ENCODE results near the gene PUS1. TPM values are rescaled to one million over a fixed set of nuclear protein-coding genes. Genes with fewer than 3 reads are reported as not detected.
"Not testable (repeated sequence)": the region's sequence is repeated elsewhere in the genome, so short reads cannot be mapped to it uniquely, and the experiment has no call there.

PUS1 gene
- polyA plus RNA-seq (2011; rRNA removed): 11.4 and 13.7 TPM in 2 replicates
- polyA minus RNA-seq (2011; rRNA and poly(A)+ RNA removed): 10.5 and 15.2 TPM in 2 replicates

GRCh38 chr12:131928711-131929580, at the start of gene PUS1:
Gene PUS1 (plus strand): TSS chr12:131929276. CDS start chr12:131929723, 447 bp downstream.
- peaks cover 12% of the 10 kb centered on the region; the same call in 1 of the 2 replicates for H3K9me3 ChIP-seq (ENCODE audit: control insufficient read depth, insufficient read depth, low read length)
- H3K27ac ChIP-seq (ENCODE audit: low read depth, low read length): peak within 1 kb of the TSS; percentile 21
- peak; percentile 87 for DNase-seq (ENCODE audit: low read depth, low spot score)
- TF ChIP-seq CTCF (IDR thresholded peaks at IDR 0.05; ENCODE audit: low read depth, low read length): no peak
- POLR2A ChIA-PET: interaction anchor here (0.6 to 0.8 kb wide), 2 partner anchors 32 to 43 kb away, joined by 3 to 4 read pairs; no protein-coding TSS in a partner anchor
- H3K27me3 ChIP-seq (ENCODE audit: control insufficient read depth, insufficient read depth, low read length): no peaks in the 10 kb centered on the region
- peak within 1 kb of the TSS; percentile 90 for H3K4me3 ChIP-seq (ENCODE audit: low read depth, low read length)
- CTCF ChIA-PET: no interaction called here

- TF ChIP-seq CTCF (IDR thresholded peaks at IDR 0.05; ENCODE audit: low read depth, low read length): no peak
- CTCF ChIA-PET: no interaction called here
- H3K9me3 ChIP-seq (ENCODE audit: control insufficient read depth, insufficient read depth, low read length): peaks cover 3% of the 10 kb centered on the region
- peaks cover 17% of the 10 kb centered on the region for H3K27me3 ChIP-seq (ENCODE audit: control insufficient read depth, insufficient read depth, low read length)
- no peak for DNase-seq (ENCODE audit: low read depth, low spot score)
- no peak overlapping the region for H3K27ac ChIP-seq (ENCODE audit: low read depth, low read length)
- H3K4me3 ChIP-seq (ENCODE audit: low read depth, low read length): no peak overlapping the region
- POLR2A ChIA-PET: interaction anchor here (1.8 kb wide), 1 partner anchor 14 kb away, joined by 6 read pairs; no protein-coding TSS in a partner anchor
Measured at GRCh38 chr12:131882804-131883520, 46.1 kb upstream of the PUS1 start.

GRCh38 chr12:131883521-131883900, 45.6 kb upstream of the PUS1 start:
- no peak for TF ChIP-seq CTCF (IDR thresholded peaks at IDR 0.05; ENCODE audit: low read depth, low read length)
- H3K4me3 ChIP-seq (ENCODE audit: low read depth, low read length): no peak overlapping the region
- peaks cover 13% of the 10 kb centered on the region for H3K27me3 ChIP-seq (ENCODE audit: control insufficient read depth, insufficient read depth, low read length)
- no peak for DNase-seq (ENCODE audit: low read depth, low spot score)
- ChIA-PET POLR2A (interaction anchor here (1.8 kb wide), 1 partner anchor 13 kb away, joined by 6 read pairs; no protein-coding TSS in a partner anchor), CTCF (no interaction called here)
- H3K9me3 ChIP-seq (ENCODE audit: control insufficient read depth, insufficient read depth, low read length): peaks cover 3% of the 10 kb centered on the region
- H3K27ac ChIP-seq (ENCODE audit: low read depth, low read length): no peak overlapping the region

- H3K27me3 ChIP-seq (ENCODE audit: control insufficient read depth, insufficient read depth, low read length); DNase-seq (ENCODE audit: low read depth, low spot score); H3K4me3 ChIP-seq (ENCODE audit: low read depth, low read length); H3K27ac ChIP-seq (ENCODE audit: low read depth, low read length); POLR2A ChIA-PET; CTCF ChIA-PET; H3K9me3 ChIP-seq (ENCODE audit: control insufficient read depth, insufficient read depth, low read length): not testable (repeated sequence)
Measured at GRCh38 chr12:131885076-131885475, 44.0 kb upstream of the PUS1 start.

DNA sequence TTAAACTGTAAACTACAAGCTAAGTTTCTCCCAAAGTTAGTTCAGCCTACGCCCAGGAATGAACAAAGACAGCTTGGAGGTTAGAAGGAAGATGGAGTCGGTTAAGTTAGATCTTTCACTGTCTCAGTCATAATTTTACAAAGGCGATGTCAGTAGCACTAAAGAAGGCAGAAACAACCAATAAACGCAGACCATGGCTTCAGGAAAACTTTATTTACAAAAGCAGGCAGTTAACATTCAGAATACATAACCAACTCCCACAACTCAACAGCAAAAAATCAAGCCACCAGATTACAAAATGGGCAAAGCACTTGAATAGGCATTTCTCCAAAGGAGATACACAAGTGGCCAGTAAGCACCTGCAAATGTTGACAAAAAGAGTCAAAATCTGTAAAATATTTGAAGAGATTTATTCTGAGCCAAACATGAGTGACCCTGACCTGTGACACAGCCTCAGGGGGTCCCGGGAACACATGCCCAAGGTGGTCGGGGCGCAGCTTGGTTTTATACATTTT, 43.5 kb upstream of the PUS1 start:
- POLR2A ChIA-PET: interaction anchor here (0.6 kb wide), 1 partner anchor 43 kb away, joined by 3 read pairs; no protein-coding TSS in a partner anchor
- no peak for TF ChIP-seq CTCF (IDR thresholded peaks at IDR 0.05; ENCODE audit: low read depth, low read length)

DNA sequence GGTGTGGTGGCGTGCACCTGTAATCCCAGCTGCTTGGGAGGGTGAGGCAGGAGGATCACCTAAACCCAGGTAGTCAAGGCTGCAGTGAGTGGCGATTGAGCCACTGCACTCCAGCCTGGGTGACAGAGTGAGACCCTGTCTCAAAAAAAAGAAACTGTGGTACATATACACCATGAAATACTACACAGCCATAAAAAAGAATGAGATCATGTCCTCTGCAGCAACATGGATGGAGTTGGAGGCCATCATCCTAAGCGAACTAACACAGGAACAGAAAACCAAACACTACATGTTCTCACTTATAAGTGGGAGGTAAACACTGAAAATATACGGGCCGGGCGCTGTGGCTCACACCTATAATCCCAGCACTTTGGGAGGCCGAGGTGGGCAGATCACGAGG, 37.4 kb upstream of the PUS1 start:
- H3K9me3 ChIP-seq (ENCODE audit: control insufficient read depth, insufficient read depth, low read length); DNase-seq (ENCODE audit: low read depth, low spot score); POLR2A ChIA-PET; H3K4me3 ChIP-seq (ENCODE audit: low read depth, low read length); H3K27ac ChIP-seq (ENCODE audit: low read depth, low read length); CTCF ChIA-PET; H3K27me3 ChIP-seq (ENCODE audit: control insufficient read depth, insufficient read depth, low read length): not testable (repeated sequence)

More for the DNA sequence above, 43.5 kb upstream of the PUS1 start:
- DNase-seq (ENCODE audit: low read depth, low spot score): no peak
- Histone ChIP-seq H3K27me3 (ENCODE audit: control insufficient read depth, insufficient read depth, low read length) (peaks cover 6% of the 10 kb centered on the region), H3K27ac (ENCODE audit: low read depth, low read length) (no peak overlapping the region), H3K4me3 (ENCODE audit: low read depth, low read length) (no peak overlapping the region), H3K9me3 (ENCODE audit: control insufficient read depth, insufficient read depth, low read length) (peaks cover 3% of the 10 kb centered on the region)
- CTCF ChIA-PET: no interaction called here
